Activated effector memory CD4-positive, alpha-beta T cell treated with Interleukin-2 at 50 U/mL for 16 hours (primary cell): ENCODE measurements around the gene ACSF3.

ENCODE experiments used
- DNase-seq: peaks from one replicate; pipeline ENCODE4 v3.0.0-alpha.2; 2020

ACSF3 gene

DNA sequence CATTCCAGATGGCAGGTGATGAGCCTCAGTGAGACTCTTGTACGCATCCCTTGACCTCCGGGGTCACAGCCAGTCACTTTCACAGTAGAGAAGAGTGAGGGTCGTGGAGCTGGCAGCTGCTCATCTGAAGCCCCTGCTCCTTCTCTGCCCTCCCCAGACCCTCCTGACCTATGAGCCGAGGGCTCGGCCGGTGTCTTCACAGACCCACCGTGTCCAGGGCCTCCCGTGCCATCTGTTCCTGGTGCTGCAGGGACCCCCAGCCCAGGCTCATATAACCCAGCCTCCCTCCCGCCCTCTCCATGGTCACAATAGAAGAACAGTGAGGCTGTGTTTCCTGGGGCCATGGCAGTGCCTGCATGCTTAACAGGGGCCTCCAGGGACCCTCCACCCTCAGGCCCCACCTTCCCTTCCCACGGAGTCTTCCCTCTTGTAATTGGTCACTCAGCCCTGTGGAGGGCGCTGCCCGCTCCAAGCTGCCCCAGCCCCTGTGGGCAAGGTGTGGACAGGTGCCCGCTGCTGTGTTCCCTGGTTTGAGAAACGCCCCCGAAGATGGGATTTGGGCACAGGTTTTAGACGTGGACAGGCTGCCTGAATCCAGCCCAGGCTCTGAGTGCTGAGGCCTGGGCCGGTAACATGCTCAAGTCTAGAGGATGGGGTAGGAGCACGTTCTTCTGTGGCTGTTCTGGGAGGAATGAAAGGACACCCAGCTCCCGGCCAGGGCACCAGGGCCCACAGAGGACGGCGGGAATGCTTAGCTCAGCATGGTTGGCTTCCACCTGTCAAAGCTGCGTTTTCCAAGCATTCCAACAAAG is 38.7 kb downstream of the ACSF3 start:
- DNase-seq: no peak

DNA sequence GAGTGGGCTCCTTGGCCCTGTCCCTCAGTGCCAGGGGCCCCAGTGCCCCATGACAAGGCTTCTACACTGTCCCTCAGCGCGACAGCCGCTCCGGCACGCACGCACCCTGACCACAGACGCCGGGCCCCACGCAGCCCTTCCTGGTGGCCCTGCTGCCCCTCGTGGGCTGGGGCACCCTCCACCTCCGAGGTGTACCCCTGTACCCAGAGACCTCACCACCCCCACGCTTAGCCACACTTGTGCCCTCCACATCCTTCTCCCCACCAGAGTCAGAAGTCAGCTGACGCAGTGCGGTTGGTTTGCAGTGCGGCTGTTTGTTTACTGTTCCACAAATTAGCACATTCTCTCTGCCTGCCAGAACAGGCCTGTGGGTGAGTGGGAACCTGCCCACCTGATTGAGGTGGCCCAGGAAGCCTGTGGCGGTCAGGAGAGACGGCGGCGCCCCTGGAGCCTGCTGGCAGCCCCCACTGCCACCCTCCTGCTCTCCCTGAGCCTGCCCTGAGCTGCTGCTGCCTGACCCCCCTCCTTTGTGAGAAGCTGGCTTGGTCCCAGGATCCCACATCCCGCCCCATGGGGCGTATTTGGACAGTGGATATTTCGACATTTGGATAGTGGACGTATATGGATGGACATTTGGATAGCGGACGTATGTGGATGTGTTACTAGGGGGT is 39.9 kb downstream of the ACSF3 start:
- DNase-seq: no peak

GRCh38 chr16:89134269-89134668 is 40.6 kb downstream of the ACSF3 start:
- DNase-seq: no peak

DNA sequence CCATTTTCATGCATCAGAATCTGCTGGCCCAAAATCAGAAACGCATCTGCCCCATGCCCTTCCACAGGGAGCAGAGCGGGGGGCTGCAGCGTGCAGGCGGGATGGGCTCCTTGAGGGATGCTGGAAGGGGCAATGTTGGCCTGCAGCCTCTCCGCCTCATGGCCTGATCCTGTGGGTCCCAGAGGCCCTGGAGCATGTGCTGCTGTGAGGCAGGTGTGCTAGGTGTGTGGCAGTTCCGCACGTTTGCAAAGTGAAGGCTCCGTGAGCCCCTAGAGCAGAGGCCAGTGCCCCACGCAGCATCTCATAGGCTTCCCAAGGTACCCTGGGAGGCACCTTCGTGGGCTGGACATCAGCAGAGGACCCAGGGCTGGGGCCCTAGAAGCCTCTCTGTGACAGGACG is 41.5 kb downstream of the ACSF3 start:
- DNase-seq: no peak

- no peak for DNase-seq
Measured at GRCh38 chr16:89135971-89136765, 42.5 kb downstream of the ACSF3 start.

GRCh38 chr16:89136931-89137330 is 43.3 kb downstream of the ACSF3 start:
- DNase-seq: no peak

GRCh38 chr16:89137666-89138512 is 44.2 kb downstream of the ACSF3 start:
- no peak for DNase-seq

GRCh38 chr16:89138513-89138795 is 44.8 kb downstream of the ACSF3 start:
- DNase-seq: no peak

DNA sequence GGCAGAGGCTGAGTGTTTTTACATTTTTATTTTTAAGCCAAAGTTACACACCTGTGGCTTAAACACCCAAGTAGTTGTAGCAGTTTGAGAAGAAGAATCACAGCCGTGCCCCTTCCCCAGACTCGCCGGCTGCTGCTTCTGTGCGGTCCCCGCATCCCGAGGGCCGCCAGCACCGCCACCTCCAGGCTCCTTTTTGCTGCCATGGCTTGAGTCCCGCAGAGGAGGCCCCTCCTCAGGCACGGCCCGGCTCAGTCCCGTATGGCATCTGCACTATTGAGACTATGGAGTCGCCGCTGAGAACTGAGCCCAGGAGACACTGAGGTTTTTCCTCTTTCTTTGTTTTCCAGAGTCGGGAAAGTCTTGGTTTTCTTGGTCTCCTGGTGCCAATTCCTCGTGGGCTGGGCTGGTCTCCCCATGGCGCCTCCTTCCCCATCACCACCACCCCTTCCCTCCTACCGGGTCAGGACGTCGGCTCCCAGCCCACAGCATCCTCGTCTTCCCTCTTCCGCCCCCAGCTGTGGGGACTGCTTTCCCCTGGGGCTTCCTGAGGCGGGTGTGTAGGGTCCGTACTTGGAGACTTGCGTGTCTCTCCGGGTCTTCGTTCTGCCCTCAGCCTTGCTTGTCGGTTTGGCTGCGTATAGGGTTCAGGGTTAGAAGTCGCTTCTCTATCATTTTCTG is 45.3 kb downstream of the ACSF3 start:
- DNase-seq: no peak

DNA sequence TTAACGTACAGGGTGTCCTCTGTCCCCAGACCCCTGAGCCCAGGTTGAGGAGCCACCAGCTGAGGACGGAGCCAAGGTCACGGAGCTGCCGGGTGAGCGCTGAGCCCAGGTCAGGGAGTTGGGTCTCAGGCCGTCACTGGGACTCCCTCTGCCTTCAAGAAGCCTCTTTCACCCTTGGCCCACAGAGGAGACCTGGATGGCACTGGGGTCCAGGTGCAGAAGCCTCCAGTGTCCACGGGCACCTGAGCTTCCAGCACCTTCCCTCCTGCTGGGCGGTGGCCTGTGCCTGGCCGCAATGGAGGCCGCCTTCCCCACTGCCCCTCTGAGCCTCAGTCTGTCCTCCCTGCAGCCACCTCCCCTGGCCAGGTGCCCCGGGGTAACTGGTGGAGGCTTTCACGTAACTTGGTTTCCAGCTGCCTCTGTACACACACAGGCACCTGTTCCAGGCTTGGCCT is 46.3 kb downstream of the ACSF3 start:
- no peak for DNase-seq

DNA sequence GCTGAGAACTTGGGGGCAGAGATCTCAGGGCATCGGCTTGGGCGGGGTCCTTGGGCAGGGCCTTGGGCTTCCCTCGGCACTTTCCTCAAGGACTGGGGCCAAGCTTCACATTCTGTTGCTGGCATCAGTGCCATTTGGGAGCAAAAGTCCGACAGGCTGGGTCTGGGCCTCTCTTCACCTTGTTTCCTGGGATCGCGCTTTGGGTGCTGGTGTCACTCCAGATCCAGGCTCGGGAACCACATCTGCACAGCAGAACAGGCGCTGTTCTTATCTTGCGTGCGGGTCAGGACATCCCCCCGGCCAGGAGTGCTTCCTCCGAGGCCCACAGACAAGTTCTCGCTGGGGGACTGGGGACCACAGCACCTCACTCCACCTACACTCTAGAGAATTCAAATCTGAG is 46.7 kb downstream of the ACSF3 start:
- DNase-seq: no peak

- DNase-seq: no peak
Measured at GRCh38 chr16:89140981-89141883, 47.6 kb downstream of the ACSF3 start.

- no peak for DNase-seq
Measured at GRCh38 chr16:89141884-89142267, 48.2 kb downstream of the ACSF3 start.

DNA sequence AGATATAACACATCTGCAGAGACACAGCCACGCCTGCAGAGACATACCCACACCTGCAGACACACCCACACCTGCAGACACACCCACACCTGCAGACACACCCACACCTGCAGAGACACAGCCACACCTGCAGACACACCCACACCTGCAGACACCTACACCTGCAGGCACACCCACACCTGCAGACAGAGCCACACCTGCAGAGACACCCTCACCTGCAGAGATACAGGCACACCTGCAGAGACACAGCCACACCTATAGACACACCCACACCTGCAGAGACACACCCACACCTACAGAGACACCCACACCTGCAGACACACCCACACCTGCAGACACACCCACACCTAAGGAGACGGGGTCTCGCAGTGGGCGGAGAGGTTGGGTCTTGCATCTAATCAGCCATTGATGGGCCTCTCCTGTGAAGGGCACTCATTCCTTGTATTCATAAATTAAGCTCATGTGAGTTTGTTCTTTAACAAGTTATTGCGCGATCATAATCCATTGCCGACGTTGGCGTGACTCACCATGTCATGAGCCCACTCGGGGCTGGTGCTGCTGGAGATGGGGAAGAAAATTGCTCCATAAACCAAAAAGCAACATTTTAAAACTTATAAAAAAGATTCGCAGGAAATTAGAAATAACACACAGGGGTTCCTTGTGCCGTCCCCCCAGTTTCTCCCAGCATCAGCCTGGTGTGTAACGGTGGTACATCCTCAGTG is 49.0 kb downstream of the ACSF3 start:
- DNase-seq: no peak

DNA sequence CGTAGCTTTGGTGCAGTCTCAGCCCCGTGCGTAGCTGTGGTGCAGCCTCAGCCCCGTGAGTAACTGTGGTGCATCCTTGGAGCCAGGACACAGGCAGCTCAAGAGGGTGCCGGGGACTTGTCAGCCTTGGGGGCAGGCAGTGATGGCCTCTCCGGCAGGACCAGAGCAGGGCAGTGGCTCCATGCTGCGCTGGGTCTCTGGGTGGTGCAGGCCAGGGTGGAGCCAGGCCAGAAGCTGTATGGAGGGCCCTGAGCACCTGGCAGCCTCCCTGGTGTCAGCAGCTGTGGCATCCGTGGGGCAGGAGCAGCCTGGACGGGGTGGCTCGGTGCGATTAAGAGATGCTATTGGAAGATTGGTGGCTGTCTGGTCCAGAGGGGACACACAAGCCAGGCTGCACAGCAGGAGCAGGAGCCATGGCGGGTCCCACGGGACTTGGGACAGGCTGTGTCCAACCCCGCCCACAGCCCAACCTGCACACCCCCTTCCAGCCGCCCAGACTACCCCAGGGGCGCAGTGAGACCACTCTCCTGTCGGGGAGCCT is 49.6 kb downstream of the ACSF3 start:
- no peak for DNase-seq

DNA sequence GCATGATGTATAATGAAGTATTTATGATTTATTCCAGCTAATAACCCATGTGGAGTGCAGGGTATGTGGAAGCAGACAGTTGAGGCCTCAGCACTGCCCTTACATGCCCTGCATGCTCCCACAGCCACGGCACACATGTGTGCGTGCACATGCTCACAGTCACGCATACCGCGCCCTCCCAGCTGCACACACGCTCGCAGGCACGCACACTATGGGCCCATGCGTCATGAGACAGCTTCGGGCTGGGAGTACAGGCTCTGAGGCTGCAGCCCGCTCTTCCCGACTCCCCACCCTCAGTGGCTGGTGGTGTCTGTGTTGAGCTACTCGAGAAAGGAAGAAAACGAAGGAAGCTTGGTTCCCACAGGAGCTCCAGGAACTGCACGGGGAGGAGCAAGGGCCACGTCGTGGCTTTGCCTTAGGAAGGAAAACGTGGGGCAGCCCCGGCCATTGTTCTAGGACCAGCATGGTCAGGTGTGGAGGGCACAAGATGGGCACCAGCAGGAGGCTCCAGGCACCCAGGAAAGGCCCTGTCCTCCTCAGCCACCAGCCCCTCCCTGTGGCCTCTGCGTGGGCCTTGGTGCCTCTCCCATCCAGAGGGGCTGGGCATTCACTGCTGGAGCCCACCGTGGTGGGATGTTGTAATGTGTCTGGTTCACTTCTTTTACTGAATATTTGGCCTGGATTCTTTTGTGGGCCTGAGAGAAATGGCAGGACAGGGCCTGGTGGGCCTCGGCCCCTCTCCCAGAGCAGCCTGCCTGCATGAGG is 50.4 kb downstream of the ACSF3 start:
- no peak for DNase-seq

DNA sequence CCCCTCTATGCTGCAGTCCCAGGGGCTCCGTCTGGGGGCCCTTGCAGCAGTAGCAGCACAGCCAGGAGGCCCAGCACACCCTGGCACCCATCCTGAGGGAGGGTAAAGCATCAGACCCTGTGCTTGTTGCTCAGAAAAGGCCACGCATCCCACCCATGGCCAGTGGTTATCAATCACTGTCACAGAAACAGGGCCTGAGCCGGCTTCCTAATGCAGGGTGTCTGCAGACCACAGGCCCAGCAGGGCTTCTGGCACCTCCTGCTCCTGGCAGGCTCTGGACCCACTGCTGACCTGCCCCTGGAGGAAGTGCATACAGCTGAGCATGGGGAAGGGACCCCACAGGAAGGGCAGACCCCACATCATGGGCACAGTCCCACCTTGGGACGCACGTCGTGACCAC is 51.0 kb downstream of the ACSF3 start:
- DNase-seq: no peak

DNA sequence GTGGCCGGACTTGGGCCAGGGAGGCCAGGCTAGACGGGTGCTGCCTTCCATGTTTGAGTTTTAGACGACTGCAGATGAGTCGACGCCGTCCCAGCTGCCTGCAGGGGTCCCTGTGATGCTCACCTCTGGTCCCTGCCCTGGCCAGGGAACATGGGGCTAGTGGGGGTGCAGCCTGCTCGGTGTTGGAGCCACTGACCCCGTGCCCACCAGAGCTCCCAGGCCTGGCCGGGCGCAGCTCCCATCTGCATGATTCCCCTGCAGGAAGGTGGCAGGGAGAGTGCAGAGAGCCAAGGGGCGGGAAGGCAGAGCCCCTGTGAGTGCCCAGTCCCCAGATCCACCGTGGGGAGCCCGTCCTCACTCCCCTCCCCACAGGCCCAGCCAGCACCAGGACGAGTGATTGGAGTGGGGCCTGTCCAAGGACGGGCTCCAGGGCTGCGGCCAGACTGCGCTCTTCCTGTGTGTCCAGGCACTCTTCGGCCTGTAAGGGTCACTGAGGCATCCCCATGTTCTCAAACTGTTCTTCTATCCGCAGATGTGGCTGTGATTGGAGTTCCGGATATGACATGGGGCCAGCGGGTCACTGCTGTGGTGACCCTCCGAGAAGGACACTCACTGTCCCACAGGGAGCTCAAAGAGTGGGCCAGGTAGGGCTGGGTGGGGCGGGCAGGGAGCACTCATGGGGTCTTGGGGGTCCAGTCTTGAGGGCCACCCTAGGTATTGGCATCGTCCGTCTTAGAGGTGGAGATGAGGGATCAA is 51.9 kb downstream of the ACSF3 start:
- DNase-seq: no peak
